IMR-90 (cell line): Measurements from ENCODE around the gene NRG4. TPM values are rescaled to one million over a fixed set of nuclear protein-coding genes. Genes with fewer than 3 reads are reported as not detected.

Experiments
- RFX5 ChIP-seq: IDR thresholded peaks from 2 replicates; pipeline ENCODE4 v1.8.0; 2012; ENCODE audit warnings: low read depth, mild to moderate bottlenecking, low read length, moderate library complexity
- USF2 ChIP-seq: fragments of 150-350 bp; IDR thresholded peaks from 2 replicates; pipeline ENCODE4 v1.6.1; 2017; ENCODE audit warnings: mild to moderate bottlenecking, antibody characterized with exemption, low read length, low read depth
- polyA plus RNA-seq, 3 experiments: library from polyadenylated mRNA; depleted of rRNA; stranded (reverse); fragments of >200 nt; gene quantifications; 2 replicates each; pipeline ENCODE4 v1.2.3, GENCODE V29; 2012; ENCODE audit warnings: low replicate concordance in 1 of 3
- total RNA-seq: library from RNA; depleted of rRNA; stranded (reverse); fragments of >200 nt; gene quantifications from 2 replicates; pipeline ENCODE4 v1.2.3, GENCODE V29; 2012

Gene NRG4
- total and polyA plus RNA-seq, 2 of the 4 experiments (the other 2 are of a cell fraction), result not detected

DNA sequence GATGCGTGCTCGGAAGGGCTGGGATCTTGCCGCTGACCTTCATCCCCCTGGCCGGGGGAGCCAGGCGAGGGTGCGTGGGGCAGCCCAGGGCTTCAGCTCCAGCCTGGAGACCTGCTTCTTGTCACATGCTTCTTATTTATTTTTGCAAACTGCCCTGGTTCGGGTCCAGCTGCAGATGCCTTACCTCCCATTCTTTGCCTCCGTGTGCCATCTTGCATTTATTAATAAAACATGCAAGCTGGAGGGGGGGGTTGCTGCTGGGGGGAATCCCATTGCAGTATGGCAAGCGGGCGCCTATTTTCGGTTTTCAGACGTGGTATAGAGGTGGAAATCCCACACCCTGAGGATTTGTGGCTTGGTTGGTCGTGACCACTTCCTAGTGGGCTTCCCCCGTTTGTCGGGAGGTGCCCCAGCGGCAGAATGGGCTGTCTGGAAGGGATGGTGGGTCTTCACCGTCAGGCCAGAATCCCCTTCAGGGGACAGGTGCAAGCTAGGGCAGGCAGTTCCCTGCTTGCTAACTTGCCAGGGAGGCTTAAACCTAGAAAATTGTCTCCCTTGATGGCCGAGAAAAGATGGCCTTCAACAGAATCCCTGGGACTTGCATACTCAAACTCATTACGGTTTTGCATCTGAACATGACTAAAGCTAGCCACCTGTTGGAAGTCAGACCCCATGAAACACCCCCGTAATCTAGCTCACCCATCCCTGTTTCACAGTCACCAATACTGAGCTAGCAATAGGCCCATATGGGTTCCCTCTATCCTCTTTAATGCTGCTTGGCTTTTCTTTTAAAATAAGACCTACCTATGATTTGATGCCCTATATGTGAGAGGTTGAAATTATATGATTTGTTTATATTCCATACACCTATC is 48.1 kb upstream of the NRG4 start (continued):
- no peak for TF ChIP-seq USF2
- no peak for TF ChIP-seq RFX5
